A549 (cell line): ENCODE measurements around the gene BID. TPM values are rescaled to one million over a fixed set of nuclear protein-coding genes. Genes with fewer than 3 reads are reported as not detected.

Experiments
- ATAC-seq, 2 experiments: fragments of 200-7000 bp in 1 of 2; fragments of >200 bp in 1 of 2; cut with Nextera tagmentation in 1 of 2; cut with Tn5 transposase in 1 of 2; 3 replicates each; pipeline versions ENCODE4 v1.8.0 to v1.9.1; 2018 to 2020; ENCODE audit warnings: mild to moderate bottlenecking in 1 of 2, moderate library complexity in 1 of 2
- CTCF ChIA-PET: fragments of 300-600 bp; sonication (Branson Sonifier 250); formaldehyde crosslinking; extraction: SDS; loops from one replicate; lab custom pipeline; 2021; ENCODE audit warnings: antibody characterized with exemption, inconsistent platforms; lab: Yijun Ruan, JAX
- POLR2A ChIA-PET: fragments of 350-600 bp; formaldehyde crosslinking; extraction: SDS; loops from one replicate; lab custom pipeline; 2021; ENCODE audit warnings: antibody characterized with exemption, inconsistent platforms; lab: Yijun Ruan, JAX
- DNase-seq, 2 experiments: peaks; one replicate each; pipeline versions ENCODE4 v3.0.0 to v3.0.0-alpha.2; 2011 to 2016; ENCODE audit warnings: low read depth in 1 of 2, low spot score in 1 of 2
- FAIRE-seq: peaks from 2 replicates; lab custom pipeline; 2011; peaks lifted over from hg19 to GRCh38; lab: Jason Lieb, UNC
- H3K27ac ChIP-seq, 2 experiments: fragments of >200 bp; sonication (Bioruptor Twin); formaldehyde crosslinking; 3 replicates each; pipeline ENCODE4 v1.5.1; 2016 to 2017
- H3K4me1 ChIP-seq: fragments of >200 bp; sonication (Bioruptor Twin); formaldehyde crosslinking; 3 replicates; pipeline ENCODE4 v1.6.1; 2016
- H3K4me2 ChIP-seq: fragments of >200 bp; sonication (Bioruptor Twin); formaldehyde crosslinking; 3 replicates; pipeline ENCODE4 v1.6.1; 2016
- H3K4me3 ChIP-seq: fragments of >200 bp; sonication (Bioruptor Twin); formaldehyde crosslinking; 3 replicates; pipeline ENCODE4 v1.5.1; 2016
- H3K9me3 ChIP-seq: fragments of >200 bp; sonication (Bioruptor Twin); formaldehyde crosslinking; 3 replicates; pipeline ENCODE4 v1.6.1; 2016
- CBX2 ChIP-seq: fragments of 200-600 bp; sonication (generic); IDR thresholded peaks from 2 replicates; pipeline ENCODE4 v1.6.1; 2016; ENCODE audit warnings: low read depth, mild to moderate bottlenecking, borderline replicate concordance
- CBX8 ChIP-seq: fragments of 200-600 bp; sonication (generic); IDR thresholded peaks from 2 replicates; pipeline ENCODE4 v1.6.1; 2016
- CEBPB ChIP-seq, 2 experiments: fragments of >200 bp in 1 of 2; sonication (Bioruptor Twin) in 1 of 2; formaldehyde crosslinking in 1 of 2; IDR thresholded peaks; 2 replicates each; pipeline ENCODE4 v1.6.1; 2012 to 2016
- CTCF ChIP-seq: fragments of >200 bp; sonication (Bioruptor Twin); formaldehyde crosslinking; IDR thresholded peaks from 3 replicates; pipeline ENCODE4 v1.5.1; 2016
- EHF ChIP-seq: fragments of 250-450 bp; sonication (Bioruptor Pico); IDR thresholded peaks from 2 replicates; pipeline ENCODE4 v1.5.0; 2020; ENCODE audit warnings: mild to moderate bottlenecking
- EHMT2 ChIP-seq: fragments of 200-600 bp; sonication (generic); IDR thresholded peaks from 2 replicates; pipeline ENCODE4 v1.6.1; 2016; ENCODE audit warnings: antibody characterized with exemption, low read depth, mild to moderate bottlenecking, moderate library complexity
- EP300 ChIP-seq, 2 experiments: fragments of >200 bp; sonication (Bioruptor Twin); formaldehyde crosslinking; IDR thresholded peaks; 2 replicates in 1 of 2; 3 replicates in 1 of 2; pipeline ENCODE4 v1.6.1; 2016 to 2017
- ESRRA ChIP-seq: fragments of 150-350 bp; IDR thresholded peaks from 2 replicates; pipeline ENCODE4 v1.6.1; 2014; ENCODE audit warnings: mild to moderate bottlenecking, low read length, borderline replicate concordance
- GATA3 ChIP-seq: IDR thresholded peaks from 2 replicates; pipeline ENCODE4 v1.6.1; 2012; ENCODE audit warnings: borderline replicate concordance
- HDAC2 ChIP-seq: fragments of 200-600 bp; sonication (generic); IDR thresholded peaks from 2 replicates; pipeline ENCODE4 v1.6.1; 2016
- HOXA7 ChIP-seq: fragments of 250-450 bp; sonication (Bioruptor Pico); IDR thresholded peaks from 2 replicates; pipeline ENCODE4 v1.5.0; 2020; ENCODE audit warnings: mild to moderate bottlenecking, moderate library complexity
- HOXB5 ChIP-seq: fragments of 250-450 bp; sonication (Bioruptor Pico); IDR thresholded peaks from 2 replicates; pipeline ENCODE4 v1.5.0; 2020; ENCODE audit warnings: mild to moderate bottlenecking, moderate library complexity
- JUNB ChIP-seq: fragments of >200 bp; sonication (Bioruptor Twin); formaldehyde crosslinking; IDR thresholded peaks from 2 replicates; pipeline ENCODE4 v1.6.1; 2016
- KDM1A ChIP-seq: fragments of 200-600 bp; sonication (generic); IDR thresholded peaks from 2 replicates; pipeline ENCODE4 v1.6.1; 2016; ENCODE audit warnings: low read depth, mild to moderate bottlenecking
- KDM5A ChIP-seq: fragments of 200-600 bp; sonication (generic); IDR thresholded peaks from 2 replicates; pipeline ENCODE4 v1.6.1; 2016; ENCODE audit warnings: antibody characterized with exemption, mild to moderate bottlenecking
- NPAS2 ChIP-seq: fragments of 250-450 bp; sonication (Bioruptor Pico); IDR thresholded peaks from 2 replicates; pipeline ENCODE4 v1.8.0; 2022; ENCODE audit warnings: mild to moderate bottlenecking, moderate library complexity, borderline replicate concordance
- RAD21 ChIP-seq, 2 experiments: fragments of >200 bp in 1 of 2; sonication (Bioruptor Twin) in 1 of 2; formaldehyde crosslinking in 1 of 2; IDR thresholded peaks in 1 of 2; conservative IDR thresholded peaks in 1 of 2; 2 replicates in 1 of 2; 3 replicates in 1 of 2; pipeline ENCODE4 v1.6.1; 2012 to 2018; ENCODE audit warnings: inconsistent platforms in 1 of 2
- RARB ChIP-seq: fragments of 250-450 bp; sonication (Bioruptor Pico); IDR thresholded peaks from 2 replicates; pipeline ENCODE4 v1.8.0; 2021; ENCODE audit warnings: mild to moderate bottlenecking, moderate library complexity
- RCOR1 ChIP-seq: fragments of 150-350 bp; IDR thresholded peaks from 2 replicates; pipeline ENCODE4 v1.6.1; 2014; ENCODE audit warnings: antibody characterized with exemption, low read length, low read depth
- RNF2 ChIP-seq: fragments of 200-600 bp; sonication (generic); IDR thresholded peaks from 2 replicates; pipeline ENCODE4 v1.6.1; 2016; ENCODE audit warnings: low read depth, mild to moderate bottlenecking, antibody characterized with exemption, moderate library complexity, borderline replicate concordance
- SMC3 ChIP-seq: fragments of >200 bp; sonication (Bioruptor Twin); formaldehyde crosslinking; IDR thresholded peaks from 3 replicates; pipeline ENCODE4 v1.6.1; 2018; ENCODE audit warnings: inconsistent platforms
- SREBF2 ChIP-seq: fragments of 450-650 bp; IDR thresholded peaks from 2 replicates; pipeline ENCODE4 v1.6.1; 2014; ENCODE audit warnings: mild to moderate bottlenecking, moderate library complexity
- TFCP2L1 ChIP-seq: fragments of 250-450 bp; sonication (Bioruptor Pico); IDR thresholded peaks from 2 replicates; pipeline ENCODE4 v1.5.0; 2021; ENCODE audit warnings: mild to moderate bottlenecking
- ZC3H11A ChIP-seq: fragments of 450-650 bp; IDR thresholded peaks from 2 replicates; pipeline ENCODE4 v1.6.1; 2014; ENCODE audit warnings: antibody characterized with exemption, mild to moderate bottlenecking
- ZFP36 ChIP-seq: fragments of 450-650 bp; IDR thresholded peaks from 2 replicates; pipeline ENCODE4 v1.6.1; 2014; ENCODE audit warnings: borderline replicate concordance; ENCODE audit not compliant: partially characterized antibody
- ZSCAN20 ChIP-seq: fragments of 250-450 bp; sonication (Bioruptor Pico); IDR thresholded peaks from 2 replicates; pipeline ENCODE4 v1.8.0; 2022; ENCODE audit warnings: mild to moderate bottlenecking, moderate library complexity
- WGBS: methylation state at CpG from one replicate; pipeline ENCODE4 v1.1.6; 2017; ENCODE audit errors: missing lambda C conversion rate; 5-methylcytosine and 5-hydroxymethylcytosine counted together
- polyA plus RNA-seq, 4 experiments: library from polyadenylated mRNA; depleted of rRNA in 3 of 4; stranded (reverse); fragments of >200 nt; fragmentation: RNase III in 1 of 4; extraction: RNeasy Plus Mini Kit Qiagen cat#74134 plus additional on column Dnase treatment in 1 of 4; gene quantifications; 2 replicates in 3 of 4; 3 replicates in 1 of 4; pipeline ENCODE4 v1.2.3, GENCODE V29; 2011 to 2017
- TF ChIP-seq, protein P1 (sequence below): IDR thresholded peaks from 2 replicates; pipeline ENCODE4 v1.6.1; 2012
- TF ChIP-seq, protein P2 (sequence below): IDR thresholded peaks from 2 replicates; pipeline ENCODE4 v1.6.1; 2012; ENCODE audit warnings: low read depth, borderline replicate concordance
- TF ChIP-seq, protein P3 (sequence below): fragments of >200 bp; sonication (Bioruptor Twin); formaldehyde crosslinking; IDR thresholded peaks from 2 replicates; pipeline ENCODE4 v1.6.1; 2016
- TF ChIP-seq, protein P4 (sequence below): IDR thresholded peaks from 2 replicates; pipeline ENCODE4 v1.6.1; 2012
- TF ChIP-seq, protein P5 (sequence below): fragments of 250-450 bp; sonication (Bioruptor Pico); IDR thresholded peaks from 2 replicates; pipeline ENCODE4 v1.5.0; 2021; ENCODE audit warnings: mild to moderate bottlenecking, moderate library complexity, borderline replicate concordance

Gene BID
- polyA plus RNA-seq, 2 of the 4 experiments (the other 2 are of a cell fraction): 50.8 to 56.6 TPM

- H3K27ac ChIP-seq: no peak overlapping the region
- DNase-seq (no peak), ATAC-seq (no peak), FAIRE-seq (no peak)
- no peak overlapping the region for H3K4me2 ChIP-seq
- 98% methylated on average over 4 of the region's 9 CpGs for WGBS
- POLR2A ChIA-PET: no interaction called here
- peaks cover 14% of the 10 kb centered on the region for H3K4me1 ChIP-seq
- TF ChIP-seq GATA3 (no peak), ZSCAN20 (CRISPR knock-in tag) (no peak), KDM5A (no peak), RARB (CRISPR knock-in tag) (no peak), CBX8 (no peak), RNF2 (no peak), HOXB5 (CRISPR knock-in tag) (no peak), HOXA7 (CRISPR knock-in tag) (no peak), TFCP2L1 (CRISPR knock-in tag) (no peak), SREBF2 (no peak), ESRRA (no peak), KDM1A (no peak), EHF (no peak), EHMT2 (no peak), CTCF (no peak), CBX2 (no peak), JUNB (no peak), NPAS2 (CRISPR knock-in tag) (no peak)
- TF ChIP-seq, protein P1, sequence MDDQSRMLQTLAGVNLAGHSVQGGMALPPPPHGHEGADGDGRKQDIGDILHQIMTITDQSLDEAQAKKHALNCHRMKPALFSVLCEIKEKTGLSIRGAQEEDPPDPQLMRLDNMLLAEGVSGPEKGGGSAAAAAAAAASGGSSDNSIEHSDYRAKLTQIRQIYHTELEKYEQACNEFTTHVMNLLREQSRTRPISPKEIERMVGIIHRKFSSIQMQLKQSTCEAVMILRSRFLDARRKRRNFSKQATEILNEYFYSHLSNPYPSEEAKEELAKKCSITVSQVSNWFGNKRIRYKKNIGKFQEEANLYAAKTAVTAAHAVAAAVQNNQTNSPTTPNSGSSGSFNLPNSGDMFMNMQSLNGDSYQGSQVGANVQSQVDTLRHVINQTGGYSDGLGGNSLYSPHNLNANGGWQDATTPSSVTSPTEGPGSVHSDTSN: no peak
- TF ChIP-seq, protein P2, sequence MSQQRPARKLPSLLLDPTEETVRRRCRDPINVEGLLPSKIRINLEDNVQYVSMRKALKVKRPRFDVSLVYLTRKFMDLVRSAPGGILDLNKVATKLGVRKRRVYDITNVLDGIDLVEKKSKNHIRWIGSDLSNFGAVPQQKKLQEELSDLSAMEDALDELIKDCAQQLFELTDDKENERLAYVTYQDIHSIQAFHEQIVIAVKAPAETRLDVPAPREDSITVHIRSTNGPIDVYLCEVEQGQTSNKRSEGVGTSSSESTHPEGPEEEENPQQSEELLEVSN: no peak
- H3K9me3 ChIP-seq: no peaks in the 10 kb centered on the region
- CTCF ChIA-PET: interaction anchor here (1.7 to 2.3 kb wide), 2 partner anchors 16 to 27 kb away, joined by 7 to 14 read pairs; no protein-coding TSS in a partner anchor
- no peak overlapping the region for H3K4me3 ChIP-seq
Measured at GRCh38 chr22:17769716-17770082, 4.6 kb downstream of the BID start.

GRCh38 chr22:17769013-17769715 lies 5.1 kb downstream of the BID start:
- ATAC-seq (no peak), FAIRE-seq (no peak), DNase-seq (no peak)
- Histone ChIP-seq H3K9me3 (no peaks in the 10 kb centered on the region), H3K4me1 (peaks cover 12% of the 10 kb centered on the region), H3K27ac (no peak overlapping the region), H3K4me2 (no peak overlapping the region), H3K4me3 (no peak overlapping the region)
- POLR2A ChIA-PET: no interaction called here
- CTCF ChIA-PET: interaction anchor here (1.7 to 2.3 kb wide), 2 partner anchors 16 to 27 kb away, joined by 7 to 14 read pairs; no protein-coding TSS in a partner anchor
- WGBS: 90% methylated on average over 11 of the region's 14 CpGs
- TF ChIP-seq, protein P3, sequence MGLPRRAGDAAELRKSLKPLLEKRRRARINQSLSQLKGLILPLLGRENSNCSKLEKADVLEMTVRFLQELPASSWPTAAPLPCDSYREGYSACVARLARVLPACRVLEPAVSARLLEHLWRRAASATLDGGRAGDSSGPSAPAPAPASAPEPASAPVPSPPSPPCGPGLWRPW: no peak
- TF ChIP-seq, protein P4, sequence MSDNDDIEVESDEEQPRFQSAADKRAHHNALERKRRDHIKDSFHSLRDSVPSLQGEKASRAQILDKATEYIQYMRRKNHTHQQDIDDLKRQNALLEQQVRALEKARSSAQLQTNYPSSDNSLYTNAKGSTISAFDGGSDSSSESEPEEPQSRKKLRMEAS: no peak
- TF ChIP-seq RAD21 (conservative IDR thresholded peaks at IDR 0.05 in 1 of 2, IDR thresholded peaks at IDR 0.05 in 1 of 2) (no peak), RCOR1 (no peak), CTCF (no peak), CBX2 (no peak), ZFP36 (no peak), RNF2 (no peak), SREBF2 (no peak), CEBPB (IDR thresholded peaks at IDR 0.05) (no peak), NPAS2 (CRISPR knock-in tag) (no peak), EP300 (IDR thresholded peaks at IDR 0.05) (no peak), SMC3 (no peak), ZC3H11A (no peak), HDAC2 (no peak)
- TF ChIP-seq, protein P5, sequence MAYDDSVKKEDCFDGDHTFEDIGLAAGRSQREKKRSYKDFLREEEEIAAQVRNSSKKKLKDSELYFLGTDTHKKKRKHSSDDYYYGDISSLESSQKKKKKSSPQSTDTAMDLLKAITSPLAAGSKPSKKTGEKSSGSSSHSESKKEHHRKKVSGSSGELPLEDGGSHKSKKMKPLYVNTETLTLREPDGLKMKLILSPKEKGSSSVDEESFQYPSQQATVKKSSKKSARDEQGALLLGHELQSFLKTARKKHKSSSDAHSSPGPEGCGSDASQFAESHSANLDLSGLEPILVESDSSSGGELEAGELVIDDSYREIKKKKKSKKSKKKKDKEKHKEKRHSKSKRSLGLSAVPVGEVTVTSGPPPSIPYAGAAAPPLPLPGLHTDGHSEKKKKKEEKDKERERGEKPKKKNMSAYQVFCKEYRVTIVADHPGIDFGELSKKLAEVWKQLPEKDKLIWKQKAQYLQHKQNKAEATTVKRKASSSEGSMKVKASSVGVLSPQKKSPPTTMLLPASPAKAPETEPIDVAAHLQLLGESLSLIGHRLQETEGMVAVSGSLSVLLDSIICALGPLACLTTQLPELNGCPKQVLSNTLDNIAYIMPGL (CRISPR knock-in tag): no peak
